ENCODE data around the gene YTHDC1.
"Not testable (repeated sequence)": the region's sequence is repeated elsewhere in the genome, so short reads cannot be mapped to it uniquely, and the experiment has no call there.

The YTHDC1 gene

GRCh38 chr4:68390205-68390935, 40.5 kb upstream of the YTHDC1 start:
- no peak for TF ChIP-seq CTCF (conservative IDR thresholded peaks at IDR 0.05; ENCODE audit: low read depth, low read length)

GRCh38 chr4:68389386-68389913, 39.6 kb upstream of the YTHDC1 start:
- not testable (repeated sequence) for H2AFZ ChIP-seq (ENCODE audit: low read depth); H3K27me3 ChIP-seq (ENCODE audit: insufficient read depth, low read depth); H3K4me3 ChIP-seq (IDR thresholded peaks at IDR 0.05; ENCODE audit: insufficient read depth, low read depth, low read length); H3K4me1 ChIP-seq (ENCODE audit: low read depth, poor library complexity, severe bottlenecking); H3K36me3 ChIP-seq (ENCODE audit: insufficient read depth); H3K79me2 ChIP-seq (ENCODE audit: insufficient read depth, low read depth); H4K20me1 ChIP-seq (ENCODE audit: insufficient read depth); H3K4me2 ChIP-seq; H3K27ac ChIP-seq; H3K9ac ChIP-seq

More at GRCh38 chr4:68390205-68390935, 40.5 kb upstream of the YTHDC1 start:
- H2AFZ ChIP-seq (ENCODE audit: low read depth), result no peak overlapping the region
- H3K36me3 ChIP-seq (ENCODE audit: insufficient read depth), result no peaks in the 10 kb centered on the region
- no peaks in the 10 kb centered on the region for H3K79me2 ChIP-seq (ENCODE audit: insufficient read depth, low read depth)
- no peaks in the 10 kb centered on the region for H4K20me1 ChIP-seq (ENCODE audit: insufficient read depth)
- H3K9ac ChIP-seq, result no peak overlapping the region
- no peak overlapping the region for H3K27ac ChIP-seq
- H3K4me3 ChIP-seq (IDR thresholded peaks at IDR 0.05; ENCODE audit: insufficient read depth, low read depth, low read length), result no peak overlapping the region
- H3K4me1 ChIP-seq (ENCODE audit: low read depth, poor library complexity, severe bottlenecking), result no peaks in the 10 kb centered on the region
- H3K27me3 ChIP-seq (ENCODE audit: insufficient read depth, low read depth), result no peaks in the 10 kb centered on the region
- H3K4me2 ChIP-seq, result no peak overlapping the region

GRCh38 chr4:68388347-68388865, 38.5 kb upstream of the YTHDC1 start:
- Histone ChIP-seq H3K9ac (no peak overlapping the region), H3K4me2 (no peak overlapping the region), H3K4me1 (ENCODE audit: low read depth, poor library complexity, severe bottlenecking) (no peaks in the 10 kb centered on the region), H3K79me2 (ENCODE audit: insufficient read depth, low read depth) (no peaks in the 10 kb centered on the region), H3K36me3 (ENCODE audit: insufficient read depth) (no peaks in the 10 kb centered on the region), H3K4me3 (IDR thresholded peaks at IDR 0.05; ENCODE audit: insufficient read depth, low read depth, low read length) (no peak overlapping the region), H3K27me3 (ENCODE audit: insufficient read depth, low read depth) (no peaks in the 10 kb centered on the region), H2AFZ (ENCODE audit: low read depth) (no peak overlapping the region), H3K27ac (no peak overlapping the region), H4K20me1 (ENCODE audit: insufficient read depth) (no peaks in the 10 kb centered on the region)
- TF ChIP-seq CTCF (conservative IDR thresholded peaks at IDR 0.05; ENCODE audit: low read depth, low read length), result no peak

- no peak overlapping the region for H3K4me3 ChIP-seq (IDR thresholded peaks at IDR 0.05; ENCODE audit: insufficient read depth, low read depth, low read length)
- no peaks in the 10 kb centered on the region for H3K36me3 ChIP-seq (ENCODE audit: insufficient read depth)
- no peak for TF ChIP-seq CTCF (conservative IDR thresholded peaks at IDR 0.05; ENCODE audit: low read depth, low read length)
- no peak overlapping the region for H3K27ac ChIP-seq
- H3K4me1 ChIP-seq (ENCODE audit: low read depth, poor library complexity, severe bottlenecking), result no peaks in the 10 kb centered on the region
- H4K20me1 ChIP-seq (ENCODE audit: insufficient read depth), result no peaks in the 10 kb centered on the region
- no peak overlapping the region for H3K4me2 ChIP-seq
- no peak overlapping the region for H2AFZ ChIP-seq (ENCODE audit: low read depth)
- H3K27me3 ChIP-seq (ENCODE audit: insufficient read depth, low read depth), result no peaks in the 10 kb centered on the region
- no peak overlapping the region for H3K9ac ChIP-seq
- no peaks in the 10 kb centered on the region for H3K79me2 ChIP-seq (ENCODE audit: insufficient read depth, low read depth)
These were observed 35.4 kb upstream of the YTHDC1 start for GRCh38 chr4:68385267-68385666.

- H3K4me2 ChIP-seq, result no peak overlapping the region
- H3K36me3 ChIP-seq (ENCODE audit: insufficient read depth), result no peaks in the 10 kb centered on the region
- H3K4me3 ChIP-seq (IDR thresholded peaks at IDR 0.05; ENCODE audit: insufficient read depth, low read depth, low read length), result no peak overlapping the region
- no peak for TF ChIP-seq CTCF (conservative IDR thresholded peaks at IDR 0.05; ENCODE audit: low read depth, low read length)
- H3K27me3 ChIP-seq (ENCODE audit: insufficient read depth, low read depth), result no peaks in the 10 kb centered on the region
- H3K4me1 ChIP-seq (ENCODE audit: low read depth, poor library complexity, severe bottlenecking), result no peaks in the 10 kb centered on the region
- H3K79me2 ChIP-seq (ENCODE audit: insufficient read depth, low read depth), result no peaks in the 10 kb centered on the region
- no peaks in the 10 kb centered on the region for H4K20me1 ChIP-seq (ENCODE audit: insufficient read depth)
- H3K27ac ChIP-seq, result no peak overlapping the region
- no peak overlapping the region for H3K9ac ChIP-seq
- no peak overlapping the region for H2AFZ ChIP-seq (ENCODE audit: low read depth)
These were observed 33.2 kb upstream of the YTHDC1 start for GRCh38 chr4:68383115-68383514.

All from KMS-11 (cell line).